HG02623 (cell line): Measurements from ENCODE around the gene ATXN2.
A peak's percentile ranks its signal among the peaks of the same experiment; 100 is the strongest.
"Not testable (repeated sequence)": the region's sequence is repeated elsewhere in the genome, so short reads cannot be mapped to it uniquely, and the experiment has no call there.

Source experiments
- ATAC-seq: cut with Tn5 transposase; IDR thresholded peaks from one replicate; pipeline ENCODE4 v1.9.1; 2021; ENCODE audit warnings: moderate library complexity; ENCODE audit not compliant: unreplicated experiment

ATXN2 gene

GRCh38 chr12:111599453-111600204 lies 514 bp upstream of the ATXN2 start:
- ATAC-seq, result peak; percentile 57

- peak; percentile 11 for ATAC-seq
Observed at GRCh38 chr12:111597831-111598636, 1.1 kb downstream of the ATXN2 start.

GRCh38 chr12:111596985-111597830 lies 1.9 kb downstream of the ATXN2 start:
- no peak for ATAC-seq

DNA sequence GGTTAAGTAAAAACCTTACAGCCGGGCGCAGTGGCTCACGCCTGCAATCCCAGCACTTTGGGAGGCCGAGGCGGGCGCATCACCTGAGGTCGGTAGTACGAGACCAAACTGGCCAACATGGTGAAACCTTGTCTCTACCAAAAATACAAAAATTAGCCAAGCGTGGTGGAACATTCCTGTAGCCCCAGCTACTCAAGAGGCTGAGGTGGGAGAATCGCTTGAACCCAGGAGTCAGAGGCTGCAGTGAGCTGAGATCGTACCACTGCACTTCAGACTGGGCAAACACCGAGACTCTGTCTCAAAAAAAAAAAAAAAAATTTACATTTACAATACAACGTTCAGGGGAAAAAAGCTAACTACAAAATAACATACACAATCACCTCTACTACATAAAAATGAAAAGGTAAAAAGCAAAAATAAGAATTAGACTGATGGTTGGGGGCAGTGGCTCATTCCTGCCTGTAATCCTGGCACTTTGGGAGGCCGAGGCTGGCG lies 3.7 kb downstream of the ATXN2 start:
- not testable (repeated sequence) for ATAC-seq

DNA sequence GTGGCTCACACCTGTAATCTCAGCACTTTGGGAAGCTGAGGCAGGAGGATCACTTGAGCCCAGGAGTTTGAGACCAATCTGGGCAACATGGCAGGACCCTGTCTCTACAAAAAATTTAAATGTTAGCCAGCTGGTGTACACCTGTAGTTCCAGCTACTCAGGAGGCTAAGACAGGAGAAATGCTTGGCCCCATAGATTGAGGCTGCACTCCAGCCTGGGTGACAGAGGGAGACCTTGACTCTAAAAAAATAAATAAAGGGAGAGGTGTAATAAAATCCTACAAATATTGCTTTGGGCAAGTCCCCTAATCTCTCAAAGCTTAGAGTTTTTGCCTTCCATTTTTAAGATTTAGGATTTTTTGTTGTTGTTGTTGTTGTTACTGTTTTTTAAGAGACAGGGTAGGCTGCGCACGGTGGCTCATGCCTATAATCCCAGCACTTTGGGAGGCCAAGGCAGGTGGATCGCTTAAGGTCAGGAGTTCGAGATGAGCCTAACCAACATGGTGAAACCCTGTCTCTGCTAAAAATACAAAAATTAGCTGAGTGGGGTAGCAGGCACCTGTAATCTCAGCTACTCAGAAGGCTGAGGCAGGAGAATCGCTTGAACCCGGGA lies 7.6 kb downstream of the ATXN2 start:
- not testable (repeated sequence) for ATAC-seq

GRCh38 chr12:111590552-111590951 lies 8.6 kb downstream of the ATXN2 start:
- ATAC-seq, result no peak

DNA sequence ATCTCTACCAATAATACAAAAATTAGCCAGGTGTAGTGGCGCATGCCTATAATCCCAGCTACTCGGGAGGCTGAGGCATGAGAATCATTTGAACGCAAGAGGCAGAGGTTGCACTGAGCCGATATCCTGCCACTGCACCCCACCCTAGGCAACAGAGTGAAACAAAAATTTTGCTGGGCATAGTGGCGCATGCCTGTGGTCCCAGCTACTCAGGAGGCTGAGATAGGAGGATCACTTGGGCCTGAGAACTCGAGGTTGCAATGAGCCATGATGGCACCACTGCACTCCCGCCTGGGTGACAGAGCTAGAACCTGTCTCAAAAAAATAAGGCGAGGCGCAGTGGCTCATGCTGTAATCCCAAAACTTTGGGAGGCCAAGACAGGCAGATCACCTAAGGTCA lies 9.5 kb downstream of the ATXN2 start:
- no peak for ATAC-seq

- no peak for ATAC-seq
Observed at GRCh38 chr12:111588010-111588409, 11.1 kb downstream of the ATXN2 start.

DNA sequence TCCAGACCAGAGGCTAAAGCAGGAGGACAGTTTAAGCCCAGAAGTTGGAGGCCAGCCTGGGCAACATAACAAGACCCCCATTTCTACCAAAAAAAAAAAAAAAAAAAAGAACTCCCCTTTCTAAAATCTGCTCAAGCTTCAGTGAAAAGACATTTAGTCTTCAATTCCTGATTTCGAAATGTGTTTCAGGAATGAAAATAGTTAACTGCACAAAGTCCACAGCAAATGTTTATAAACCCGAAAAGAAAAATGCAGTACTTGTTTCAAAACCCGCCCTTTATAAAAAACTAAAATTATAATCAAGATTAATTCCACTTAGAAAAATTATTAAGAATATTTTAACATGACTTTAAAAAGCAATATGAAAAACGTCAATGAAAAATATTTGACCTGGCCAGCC lies 12.1 kb downstream of the ATXN2 start:
- ATAC-seq, result no peak

GRCh38 chr12:111585690-111586089 lies 13.4 kb downstream of the ATXN2 start:
- no peak for ATAC-seq

DNA sequence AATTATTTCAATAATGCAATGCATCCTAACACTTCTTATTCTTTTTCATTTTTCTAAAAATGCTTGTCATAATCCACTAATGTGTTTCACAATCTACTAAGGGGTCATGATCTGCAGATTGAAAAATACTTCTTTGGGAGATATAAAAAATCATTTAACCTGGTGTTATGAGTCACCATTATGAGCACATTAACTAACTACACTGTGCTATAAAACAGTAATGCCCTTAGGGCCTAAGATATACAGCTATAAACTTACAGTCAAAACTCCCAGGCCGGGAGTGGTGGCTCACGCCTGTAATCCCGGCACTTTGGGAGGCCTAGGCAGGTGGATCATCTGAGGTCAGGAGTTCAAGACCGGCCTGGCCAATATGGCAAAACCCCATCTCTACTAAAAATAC lies 14.2 kb downstream of the ATXN2 start:
- ATAC-seq, result no peak

DNA sequence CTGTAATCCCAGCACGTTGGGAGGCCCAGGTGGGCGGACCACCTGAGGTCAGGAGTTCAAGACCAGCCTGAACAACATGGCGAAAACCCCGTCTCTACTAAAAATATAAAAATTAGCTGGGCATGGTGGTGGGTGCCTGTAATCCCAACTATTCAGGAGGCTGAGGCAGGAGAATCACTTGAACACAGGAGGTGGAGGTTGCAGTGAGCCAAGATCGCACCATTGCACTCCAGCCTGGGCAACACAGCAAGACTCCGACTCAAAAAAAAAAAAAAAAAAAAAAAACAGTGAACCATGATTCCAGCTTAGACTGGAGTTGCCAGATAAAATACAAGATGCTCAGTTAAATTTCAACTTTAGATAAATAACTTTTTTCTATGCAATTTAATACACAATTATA lies 15.6 kb downstream of the ATXN2 start:
- ATAC-seq, result not testable (repeated sequence)

DNA sequence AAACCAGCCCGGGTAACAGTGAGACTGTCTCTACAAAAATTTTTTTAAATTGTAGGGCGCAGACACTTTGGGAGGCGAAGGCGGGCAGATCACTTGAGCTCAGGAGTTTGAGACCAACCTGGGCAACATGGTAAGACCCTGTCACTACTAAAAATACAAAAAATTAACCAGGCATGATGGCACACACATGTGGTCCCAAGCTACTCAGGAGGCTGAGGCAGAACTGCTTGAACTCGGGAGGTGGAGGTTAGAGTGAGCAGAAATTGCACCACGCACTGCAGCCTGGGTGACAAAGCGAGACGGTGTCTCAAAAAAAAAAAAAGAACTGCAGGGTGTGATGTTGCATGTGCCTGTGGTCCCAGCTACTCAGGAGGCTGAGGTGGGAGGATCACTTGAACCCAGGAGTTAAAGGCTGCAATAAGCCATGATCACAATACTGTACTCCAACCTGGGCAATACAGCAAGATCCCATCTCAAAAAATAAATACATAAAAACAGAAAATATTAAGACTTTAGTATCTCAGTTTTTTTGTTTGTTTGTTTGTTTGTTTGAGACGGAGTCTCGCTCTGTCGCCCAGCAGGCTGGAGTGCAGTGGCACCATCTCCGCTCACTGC lies 16.9 kb downstream of the ATXN2 start:
- no peak for ATAC-seq

GRCh38 chr12:111581434-111582132 lies 17.5 kb downstream of the ATXN2 start:
- ATAC-seq, result no peak

GRCh38 chr12:111580737-111581136 lies 18.4 kb downstream of the ATXN2 start:
- no peak for ATAC-seq

DNA sequence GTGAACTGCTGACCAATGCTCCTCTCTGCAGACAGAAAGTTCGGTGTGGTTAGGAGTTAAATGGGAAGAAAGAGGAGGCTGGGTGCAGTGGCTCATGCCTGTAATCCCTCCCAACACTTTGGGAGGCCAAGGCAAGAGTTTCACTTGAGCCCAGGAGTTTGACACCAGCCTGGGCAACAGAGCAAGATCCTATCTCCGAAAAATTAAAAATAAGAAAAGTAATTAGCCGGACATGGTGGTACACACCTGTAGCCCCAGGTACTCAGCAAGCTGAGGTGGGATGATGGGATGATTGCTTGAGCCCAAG lies 19.0 kb downstream of the ATXN2 start:
- ATAC-seq, result no peak

- no peak for ATAC-seq
Observed at GRCh38 chr12:111578971-111579340, 20.2 kb downstream of the ATXN2 start.

- ATAC-seq, result no peak
Observed at GRCh38 chr12:111578276-111578970, 20.7 kb downstream of the ATXN2 start.

DNA sequence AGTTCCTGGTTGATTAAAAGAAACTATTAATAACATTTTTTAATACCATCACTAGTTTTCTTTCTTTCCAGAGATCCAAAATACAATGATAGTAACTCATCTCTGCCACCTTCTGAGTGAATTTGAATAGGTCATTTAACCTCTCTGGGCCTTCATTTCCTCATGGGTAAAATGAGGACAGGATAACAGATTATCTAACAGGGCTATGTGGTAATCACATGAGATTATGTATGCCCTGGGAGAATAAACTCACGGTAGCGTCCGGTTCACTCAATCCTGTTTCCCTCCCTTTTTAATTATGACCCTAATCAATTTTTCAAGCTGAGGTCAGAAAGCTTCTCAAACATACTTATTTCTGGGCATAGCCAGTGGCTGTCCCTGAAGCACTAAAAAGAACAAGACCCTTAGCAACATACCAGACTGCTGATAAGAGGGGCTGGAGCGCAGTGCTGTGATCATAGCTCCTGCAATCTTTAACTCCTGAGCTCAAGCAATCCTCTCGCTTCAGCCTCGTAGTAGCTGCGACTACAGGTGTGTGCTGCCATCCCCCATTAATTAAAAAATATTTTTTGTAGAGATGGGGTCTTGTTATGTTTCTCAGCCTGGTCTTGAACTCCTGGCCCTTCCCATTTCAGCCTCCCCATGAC lies 24.2 kb downstream of the ATXN2 start:
- ATAC-seq, result no peak
